A549 (cell line): ENCODE results near the gene TMEM214. TPM values are rescaled to one million over a fixed set of nuclear protein-coding genes. Genes with fewer than 3 reads are reported as not detected.
A peak's percentile ranks its signal among the peaks of the same experiment; 100 is the strongest.

ENCODE experiments used
- ATAC-seq, 2 experiments: fragments of 200-7000 bp in 1 of 2; fragments of >200 bp in 1 of 2; cut with Nextera tagmentation in 1 of 2; cut with Tn5 transposase in 1 of 2; 3 replicates each; pipeline versions ENCODE4 v1.8.0 to v1.9.1; 2018 to 2020; ENCODE audit warnings: mild to moderate bottlenecking in 1 of 2, moderate library complexity in 1 of 2
- CTCF ChIA-PET: fragments of 300-600 bp; sonication (Branson Sonifier 250); formaldehyde crosslinking; extraction: SDS; loops from one replicate; lab custom pipeline; 2021; ENCODE audit warnings: antibody characterized with exemption, inconsistent platforms; lab: Yijun Ruan, JAX
- POLR2A ChIA-PET: fragments of 350-600 bp; formaldehyde crosslinking; extraction: SDS; loops from one replicate; lab custom pipeline; 2021; ENCODE audit warnings: antibody characterized with exemption, inconsistent platforms; lab: Yijun Ruan, JAX
- DNase-seq, 2 experiments: peaks; one replicate each; pipeline versions ENCODE4 v3.0.0 to v3.0.0-alpha.2; 2011 to 2016; ENCODE audit warnings: low read depth in 1 of 2, low spot score in 1 of 2
- FAIRE-seq: peaks from 2 replicates; lab custom pipeline; 2011; peaks lifted over from hg19 to GRCh38; lab: Jason Lieb, UNC
- H3K27ac ChIP-seq, 2 experiments: fragments of >200 bp; sonication (Bioruptor Twin); formaldehyde crosslinking; 3 replicates each; pipeline ENCODE4 v1.5.1; 2016 to 2017
- H3K4me1 ChIP-seq: fragments of >200 bp; sonication (Bioruptor Twin); formaldehyde crosslinking; 3 replicates; pipeline ENCODE4 v1.6.1; 2016
- H3K4me2 ChIP-seq: fragments of >200 bp; sonication (Bioruptor Twin); formaldehyde crosslinking; 3 replicates; pipeline ENCODE4 v1.6.1; 2016
- H3K4me3 ChIP-seq: fragments of >200 bp; sonication (Bioruptor Twin); formaldehyde crosslinking; 3 replicates; pipeline ENCODE4 v1.5.1; 2016
- H3K9me3 ChIP-seq: fragments of >200 bp; sonication (Bioruptor Twin); formaldehyde crosslinking; 3 replicates; pipeline ENCODE4 v1.6.1; 2016
- BCL3 ChIP-seq: fragments of >200 bp; sonication (Bioruptor Twin); formaldehyde crosslinking; IDR thresholded peaks from 3 replicates; pipeline ENCODE4 v1.6.1; 2016
- BHLHE40 ChIP-seq: IDR thresholded peaks from 2 replicates; pipeline ENCODE4 v1.6.1; 2012; ENCODE audit warnings: low read depth, low read length, inconsistent platforms
- CHD2 ChIP-seq: fragments of 150-350 bp; IDR thresholded peaks from 2 replicates; pipeline ENCODE4 v1.6.1; 2014; ENCODE audit warnings: low read length; ENCODE audit not compliant: partially characterized antibody
- CHD4 ChIP-seq: fragments of 200-600 bp; sonication (generic); IDR thresholded peaks from 2 replicates; pipeline ENCODE4 v1.6.1; 2016; ENCODE audit warnings: antibody characterized with exemption, mild to moderate bottlenecking, borderline replicate concordance
- EHF ChIP-seq: fragments of 250-450 bp; sonication (Bioruptor Pico); IDR thresholded peaks from 2 replicates; pipeline ENCODE4 v1.5.0; 2020; ENCODE audit warnings: mild to moderate bottlenecking
- EHMT2 ChIP-seq: fragments of 200-600 bp; sonication (generic); IDR thresholded peaks from 2 replicates; pipeline ENCODE4 v1.6.1; 2016; ENCODE audit warnings: antibody characterized with exemption, low read depth, mild to moderate bottlenecking, moderate library complexity
- GATA3 ChIP-seq: IDR thresholded peaks from 2 replicates; pipeline ENCODE4 v1.6.1; 2012; ENCODE audit warnings: borderline replicate concordance
- HES2 ChIP-seq: fragments of >200 bp; sonication (Bioruptor Twin); formaldehyde crosslinking; IDR thresholded peaks from 2 replicates; pipeline ENCODE4 v1.6.1; 2016
- HMGXB4 ChIP-seq: fragments of 250-450 bp; sonication (Bioruptor Pico); IDR thresholded peaks from 2 replicates; pipeline ENCODE4 v1.5.0; 2021; ENCODE audit warnings: mild to moderate bottlenecking, moderate library complexity, borderline replicate concordance
- HOXA7 ChIP-seq: fragments of 250-450 bp; sonication (Bioruptor Pico); IDR thresholded peaks from 2 replicates; pipeline ENCODE4 v1.5.0; 2020; ENCODE audit warnings: mild to moderate bottlenecking, moderate library complexity
- JUN ChIP-seq, 2 experiments: fragments of >200 bp; sonication (Bioruptor Twin); formaldehyde crosslinking; IDR thresholded peaks; 2 replicates in 1 of 2; 3 replicates in 1 of 2; pipeline ENCODE4 v1.6.1; 2016 to 2017
- JUNB ChIP-seq: fragments of >200 bp; sonication (Bioruptor Twin); formaldehyde crosslinking; IDR thresholded peaks from 2 replicates; pipeline ENCODE4 v1.6.1; 2016
- KDM1A ChIP-seq: fragments of 200-600 bp; sonication (generic); IDR thresholded peaks from 2 replicates; pipeline ENCODE4 v1.6.1; 2016; ENCODE audit warnings: low read depth, mild to moderate bottlenecking
- KDM5A ChIP-seq: fragments of 200-600 bp; sonication (generic); IDR thresholded peaks from 2 replicates; pipeline ENCODE4 v1.6.1; 2016; ENCODE audit warnings: antibody characterized with exemption, mild to moderate bottlenecking
- MAX ChIP-seq: IDR thresholded peaks from 2 replicates; pipeline ENCODE4 v1.6.1; 2012
- MYC ChIP-seq: IDR thresholded peaks from 2 replicates; pipeline ENCODE4 v1.6.1; 2012; ENCODE audit warnings: mild to moderate bottlenecking, inconsistent platforms, low read length, improper control_type of control experiment, borderline replicate concordance
- PBX3 ChIP-seq: IDR thresholded peaks from 2 replicates; pipeline ENCODE4 v1.6.1; 2012
- PHF8 ChIP-seq: fragments of 200-600 bp; sonication (generic); IDR thresholded peaks from 2 replicates; pipeline ENCODE4 v1.6.1; 2016; ENCODE audit warnings: low read depth, mild to moderate bottlenecking, antibody characterized with exemption, moderate library complexity, borderline replicate concordance
- POLR2A ChIP-seq: IDR thresholded peaks from 2 replicates; pipeline ENCODE4 v1.6.1; 2012; ENCODE audit warnings: mild to moderate bottlenecking, low read length
- RFX5 ChIP-seq: fragments of 450-650 bp; IDR thresholded peaks from 2 replicates; pipeline ENCODE4 v1.7.1; 2014; ENCODE audit warnings: antibody characterized with exemption, mild to moderate bottlenecking, moderate library complexity
- RNF2 ChIP-seq: fragments of 200-600 bp; sonication (generic); IDR thresholded peaks from 2 replicates; pipeline ENCODE4 v1.6.1; 2016; ENCODE audit warnings: low read depth, mild to moderate bottlenecking, antibody characterized with exemption, moderate library complexity, borderline replicate concordance
- TFCP2L1 ChIP-seq: fragments of 250-450 bp; sonication (Bioruptor Pico); IDR thresholded peaks from 2 replicates; pipeline ENCODE4 v1.5.0; 2021; ENCODE audit warnings: mild to moderate bottlenecking
- TP53 ChIP-seq: fragments of 250-450 bp; sonication (Bioruptor Pico); IDR thresholded peaks from 2 replicates; pipeline ENCODE4 v1.5.0; 2021; ENCODE audit warnings: mild to moderate bottlenecking, moderate library complexity
- ZC3H11A ChIP-seq: fragments of 450-650 bp; IDR thresholded peaks from 2 replicates; pipeline ENCODE4 v1.6.1; 2014; ENCODE audit warnings: antibody characterized with exemption, mild to moderate bottlenecking
- ZSCAN20 ChIP-seq: fragments of 250-450 bp; sonication (Bioruptor Pico); IDR thresholded peaks from 2 replicates; pipeline ENCODE4 v1.8.0; 2022; ENCODE audit warnings: mild to moderate bottlenecking, moderate library complexity
- WGBS: methylation state at CpG from one replicate; pipeline ENCODE4 v1.1.6; 2017; ENCODE audit errors: missing lambda C conversion rate; 5-methylcytosine and 5-hydroxymethylcytosine counted together
- polyA plus RNA-seq, 4 experiments: library from polyadenylated mRNA; depleted of rRNA in 3 of 4; stranded (reverse); fragments of >200 nt; fragmentation: RNase III in 1 of 4; extraction: RNeasy Plus Mini Kit Qiagen cat#74134 plus additional on column Dnase treatment in 1 of 4; gene quantifications; 2 replicates in 3 of 4; 3 replicates in 1 of 4; pipeline ENCODE4 v1.2.3, GENCODE V29; 2011 to 2017

TMEM214 gene
- polyA plus RNA-seq, 2 of the 4 experiments (the other 2 are of a cell fraction), result 54.3 to 74.9 TPM

- WGBS, result under 1% methylated on average over 38 of the region's 86 CpGs
- ATAC-seq (peak; percentile 90 to 96), FAIRE-seq (no peak), DNase-seq (peak; percentile 93 to 97)
- no peaks in the 10 kb centered on the region for H3K9me3 ChIP-seq
- CTCF ChIA-PET, result interaction anchor here (0.6 to 18.7 kb wide), 7 partner anchors 13 to 252 kb away, joined by 3 to 253 read pairs (median 4); partner anchors contain the start of genes AGBL5, EMILIN1, KHK and MPV17
- H3K4me3 ChIP-seq, result peak within 1 kb of the TSS; percentile 92
- H3K4me1 ChIP-seq, result peaks cover 19% of the 10 kb centered on the region
- POLR2A ChIA-PET, result interaction anchor here (0.6 to 2.0 kb wide), 12 partner anchors 9 to 222 kb away, joined by 3 to 37 read pairs (median 4); partner anchors contain the start of genes AGBL5, KHK and PREB
- TF ChIP-seq KDM5A, result peak; percentile 66
- peak; percentile 67 for TF ChIP-seq POLR2A
- TF ChIP-seq ZC3H11A, result no peak
- no peak for TF ChIP-seq ZSCAN20 (CRISPR knock-in tag)
- no peak for TF ChIP-seq GATA3
- TF ChIP-seq BHLHE40, result no peak
- TF ChIP-seq MYC, result 0 out of 2 replicates have a peak, but pooled peaks have one; percentile 26
- TF ChIP-seq MAX, result peak; percentile 87
- TF ChIP-seq JUN (IDR thresholded peaks at IDR 0.05), result peak; percentile 85 to 97; a peak in 4 of 5 replicates
- no peak for TF ChIP-seq HOXA7
- TF ChIP-seq PHF8, result peak; percentile 89; the same call in 1 of the 2 replicates
- peak; percentile 98 for TF ChIP-seq BCL3
- TF ChIP-seq PBX3, result no peak
- peak within 1 kb of the TSS; percentile 94 for H3K4me2 ChIP-seq
- peak within 1 kb of the TSS; percentile 88 to 93 for H3K27ac ChIP-seq
Observed at GRCh38 chr2:27071277-27071989, 38.7 kb downstream of the TMEM214 start, which contains the start of gene OST4. Gene OST4 (minus strand): TSS chr2:27071654.

GRCh38 chr2:27071990-27072830 lies 39.4 kb downstream of the TMEM214 start:
- ChIA-PET CTCF (interaction anchor here (0.6 to 18.7 kb wide), 10 partner anchors 12 to 251 kb away, joined by 3 to 253 read pairs (median 4); partner anchors contain the start of genes AGBL5, EMILIN1, KHK and MPV17), POLR2A (interaction anchor here (0.6 to 2.0 kb wide), 13 partner anchors 9 to 221 kb away, joined by 3 to 37 read pairs (median 4); partner anchors contain the start of genes AGBL5, KHK and PREB)
- no peak for TF ChIP-seq GATA3
- 0 out of 5 replicates have a peak, but pooled peaks of 1 of the 2 experiments have one; percentile 13 for TF ChIP-seq JUN (IDR thresholded peaks at IDR 0.05)
- FAIRE-seq (no peak), ATAC-seq (peak; percentile 60 to 70; a peak in 5 of 6 replicates), DNase-seq (no peak)
- 36% methylated on average over 31 of the region's 34 CpGs for WGBS
- peak overlapping the region; percentile 92 for H3K4me3 ChIP-seq
- peak overlapping the region; percentile 94 for H3K4me2 ChIP-seq
- H3K4me1 ChIP-seq, result peaks cover 19% of the 10 kb centered on the region
- no peaks in the 10 kb centered on the region for H3K9me3 ChIP-seq
- peak overlapping the region; percentile 88 to 93 for H3K27ac ChIP-seq

- peak overlapping the region in 1 of 2 experiments; percentile 93; a peak in 2 of 6 replicates for H3K27ac ChIP-seq
- H3K4me1 ChIP-seq, result peaks cover 19% of the 10 kb centered on the region
- no peak for FAIRE-seq
- WGBS, result 93% methylated on average over 5 of the region's 5 CpGs
- no peaks in the 10 kb centered on the region for H3K9me3 ChIP-seq
- no peak for DNase-seq
- no peak for ATAC-seq
- ChIA-PET CTCF (interaction anchor here (0.6 to 18.7 kb wide), 9 partner anchors 11 to 250 kb away, joined by 3 to 253 read pairs (median 3); partner anchors contain the start of genes AGBL5, EMILIN1, KHK and MPV17), POLR2A (interaction anchor here (1.1 kb wide), 1 partner anchor 8 kb away, joined by 7 read pairs; no protein-coding TSS in a partner anchor)
- H3K4me2 ChIP-seq, result no peak overlapping the region; the same call in 2 of the 3 replicates
- no peak overlapping the region for H3K4me3 ChIP-seq
- no peak for TF ChIP-seq CHD2
- no peak for TF ChIP-seq TFCP2L1
- TF ChIP-seq RNF2, result no peak
- no peak for TF ChIP-seq CHD4
- TF ChIP-seq JUNB, result no peak
- no peak for TF ChIP-seq RFX5
- no peak for TF ChIP-seq HMGXB4
- no peak for TF ChIP-seq EHMT2
- TF ChIP-seq TP53 (CRISPR knock-in tag), result no peak
- no peak for TF ChIP-seq EHF (CRISPR knock-in tag)
- no peak for TF ChIP-seq HES2
- TF ChIP-seq KDM5A, result no peak
- no peak for TF ChIP-seq KDM1A
Observed at GRCh38 chr2:27072920-27073319, 40.2 kb downstream of the TMEM214 start.
